Suprapubic skin (tissue), 4 donors: ENCODE results near the gene SYNE1. TPM values are rescaled to one million over a fixed set of nuclear protein-coding genes. Genes with fewer than 3 reads are reported as not detected.

ENCODE experiments used
- DNase-seq, 2 donors: peaks; one replicate each; pipeline ENCODE4 v3.0.0-alpha.2; 2019; ENCODE audit warnings: low spot score in 2 of 2
- H3K27ac ChIP-seq: fragments of 200-600 bp; sonication (generic); one replicate; pipeline ENCODE4 v1.5.1; 2019
- H3K27me3 ChIP-seq: fragments of 200-600 bp; sonication (generic); one replicate; pipeline ENCODE4 v1.5.1; 2019
- H3K36me3 ChIP-seq: fragments of 200-600 bp; sonication (generic); one replicate; pipeline ENCODE4 v1.5.1; 2019
- H3K4me1 ChIP-seq: fragments of 200-600 bp; sonication (generic); one replicate; pipeline ENCODE4 v1.5.1; 2019
- H3K4me3 ChIP-seq: fragments of 200-600 bp; sonication (generic); one replicate; pipeline ENCODE4 v1.5.1; 2019; ENCODE audit warnings: mild to moderate bottlenecking
- H3K9me3 ChIP-seq: fragments of 200-600 bp; sonication (generic); one replicate; pipeline ENCODE4 v1.5.1; 2019
- EP300 ChIP-seq: sonication (generic); formaldehyde crosslinking; IDR thresholded peaks from one replicate; pipeline ENCODE4 v1.6.1; 2017; ENCODE audit warnings: antibody characterized with exemption
- POLR2A ChIP-seq, 2 donors: fragments of 450-650 bp; IDR thresholded peaks; one replicate each; pipeline ENCODE4 v1.6.1; 2017; ENCODE audit warnings: antibody characterized with exemption in 2 of 2, mild to moderate bottlenecking in 2 of 2, moderate library complexity in 2 of 2
- POLR2AphosphoS5 ChIP-seq, 3 donors: sonication (generic); formaldehyde crosslinking; IDR thresholded peaks; one replicate each; pipeline ENCODE4 v1.6.1; 2017; ENCODE audit warnings: antibody characterized with exemption in 3 of 3
- WGBS: methylation state at CpG from one replicate; pipeline ENCODE4 v1.1.5; 2018; 5-methylcytosine and 5-hydroxymethylcytosine counted together
- total RNA-seq, 4 donors: library from RNA; depleted of rRNA; stranded (reverse); fragments of >200 nt; gene quantifications; one replicate each; pipeline ENCODE4 v1.1.0, GENCODE V29; 2016
- TF ChIP-seq, protein P1 (sequence below), 2 donors: fragments of 200-600 bp in 1 of 2; fragments of 450-650 bp in 1 of 2; sonication (generic) in 1 of 2; IDR thresholded peaks; one replicate each; pipeline ENCODE4 v1.5.1; 2016 to 2019; ENCODE audit warnings: antibody characterized with exemption in 2 of 2, mild to moderate bottlenecking in 1 of 2, moderate library complexity in 1 of 2

The SYNE1 gene
- total RNA-seq, 4 donors from 2014 or later = 105 to 184 (median 132) TPM

DNA sequence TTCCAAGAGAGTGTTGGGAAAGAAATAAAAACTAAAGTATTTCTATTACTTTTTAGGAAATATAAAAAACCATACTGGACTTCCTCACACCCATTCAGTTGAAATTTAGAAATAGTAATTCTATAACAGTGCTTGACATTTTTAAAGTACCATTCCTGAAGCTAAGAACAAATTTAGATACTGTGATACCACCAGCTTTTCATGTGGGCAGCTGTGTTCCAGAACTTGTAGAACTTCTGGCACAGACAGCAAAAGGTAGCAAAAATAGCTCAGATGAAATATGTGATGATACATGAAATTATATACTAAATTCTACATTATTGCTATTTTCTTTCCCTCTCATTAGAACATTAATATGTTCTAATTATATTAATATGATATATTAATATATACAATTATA is 346.5 kb downstream of the SYNE1 start:
- no peak overlapping the region for H3K27ac ChIP-seq
- TF ChIP-seq EP300 = no peak
- TF ChIP-seq POLR2AphosphoS5 (IDR thresholded peaks at IDR 0.05) = no peak
- TF ChIP-seq POLR2A (IDR thresholded peaks at IDR 0.05) = no peak
- TF ChIP-seq, protein P1, sequence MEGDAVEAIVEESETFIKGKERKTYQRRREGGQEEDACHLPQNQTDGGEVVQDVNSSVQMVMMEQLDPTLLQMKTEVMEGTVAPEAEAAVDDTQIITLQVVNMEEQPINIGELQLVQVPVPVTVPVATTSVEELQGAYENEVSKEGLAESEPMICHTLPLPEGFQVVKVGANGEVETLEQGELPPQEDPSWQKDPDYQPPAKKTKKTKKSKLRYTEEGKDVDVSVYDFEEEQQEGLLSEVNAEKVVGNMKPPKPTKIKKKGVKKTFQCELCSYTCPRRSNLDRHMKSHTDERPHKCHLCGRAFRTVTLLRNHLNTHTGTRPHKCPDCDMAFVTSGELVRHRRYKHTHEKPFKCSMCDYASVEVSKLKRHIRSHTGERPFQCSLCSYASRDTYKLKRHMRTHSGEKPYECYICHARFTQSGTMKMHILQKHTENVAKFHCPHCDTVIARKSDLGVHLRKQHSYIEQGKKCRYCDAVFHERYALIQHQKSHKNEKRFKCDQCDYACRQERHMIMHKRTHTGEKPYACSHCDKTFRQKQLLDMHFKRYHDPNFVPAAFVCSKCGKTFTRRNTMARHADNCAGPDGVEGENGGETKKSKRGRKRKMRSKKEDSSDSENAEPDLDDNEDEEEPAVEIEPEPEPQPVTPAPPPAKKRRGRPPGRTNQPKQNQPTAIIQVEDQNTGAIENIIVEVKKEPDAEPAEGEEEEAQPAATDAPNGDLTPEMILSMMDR (IDR thresholded peaks at IDR 0.05) = no peak
- H3K4me1 ChIP-seq = no peaks in the 10 kb centered on the region
- H3K4me3 ChIP-seq = no peak overlapping the region
- no peaks in the 10 kb centered on the region for H3K9me3 ChIP-seq
- H3K27me3 ChIP-seq = no peaks in the 10 kb centered on the region
- no peak for DNase-seq
- peaks cover 53% of the 10 kb centered on the region for H3K36me3 ChIP-seq

DNA sequence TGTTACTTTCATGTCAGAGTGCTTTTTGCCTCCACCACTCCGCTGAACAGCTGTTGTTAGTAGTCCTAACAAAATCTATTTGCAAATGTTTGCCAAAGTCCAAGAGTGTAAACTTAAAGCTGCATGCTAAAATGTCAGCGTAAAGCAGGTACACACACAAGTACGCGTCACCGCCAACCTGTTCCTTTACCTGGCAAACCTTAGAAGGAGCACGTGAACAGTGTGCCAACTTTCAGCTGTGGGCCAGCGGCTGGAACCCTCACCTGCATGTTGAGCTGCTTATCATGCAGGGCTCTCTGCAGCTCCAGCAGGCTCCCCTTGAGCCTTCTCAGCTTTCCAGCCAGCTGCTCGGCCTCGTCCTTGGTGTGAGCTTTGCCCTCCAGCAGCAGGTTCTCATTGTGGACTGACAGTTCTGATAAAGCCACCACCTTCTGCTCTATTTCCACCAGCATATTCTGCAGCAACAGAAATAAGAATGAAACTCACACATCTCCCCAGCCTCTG is 359.3 kb downstream of the SYNE1 start:
- peaks cover 14% of the 10 kb centered on the region for H3K4me1 ChIP-seq
- H3K36me3 ChIP-seq = peaks cover 38% of the 10 kb centered on the region
- no peaks in the 10 kb centered on the region for H3K9me3 ChIP-seq
- H3K27ac ChIP-seq = no peak overlapping the region
- DNase-seq = no peak
- no peak overlapping the region for H3K4me3 ChIP-seq
- TF ChIP-seq POLR2A (IDR thresholded peaks at IDR 0.05) (no peak), POLR2AphosphoS5 (IDR thresholded peaks at IDR 0.05) (no peak), EP300 (no peak)
- TF ChIP-seq, protein P1 (IDR thresholded peaks at IDR 0.05) = no peak
- H3K27me3 ChIP-seq = no peaks in the 10 kb centered on the region
- 97% methylated on average over 9 of the region's 9 CpGs for WGBS

DNA sequence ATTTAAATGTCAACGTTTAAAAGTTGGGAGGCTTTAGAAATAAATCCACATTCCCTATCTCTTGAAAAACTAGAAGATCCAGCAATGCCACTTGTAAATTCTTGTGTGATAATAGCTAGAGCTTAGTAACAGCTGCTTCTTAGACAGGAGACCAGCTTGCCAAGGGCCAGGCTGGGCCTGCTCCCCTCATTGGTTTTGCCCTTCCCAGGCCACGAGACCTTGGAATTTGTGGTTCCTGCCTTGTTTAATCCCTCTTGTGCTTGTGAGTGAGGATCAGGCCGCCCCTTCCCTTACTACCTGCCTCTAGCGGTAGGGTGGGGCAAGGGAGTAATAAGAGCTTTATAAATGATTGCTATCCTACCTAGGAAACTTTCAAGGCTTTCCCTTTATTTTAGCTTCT is 363.5 kb downstream of the SYNE1 start:
- Histone ChIP-seq H3K27me3 (no peaks in the 10 kb centered on the region), H3K9me3 (no peaks in the 10 kb centered on the region), H3K4me1 (peaks cover 35% of the 10 kb centered on the region), H3K4me3 (no peak overlapping the region), H3K27ac (peak overlapping the region; percentile 34), H3K36me3 (peaks cover 14% of the 10 kb centered on the region)
- no peak for TF ChIP-seq POLR2A (IDR thresholded peaks at IDR 0.05)
- TF ChIP-seq, protein P1 (IDR thresholded peaks at IDR 0.05) = no peak
- TF ChIP-seq POLR2AphosphoS5 (IDR thresholded peaks at IDR 0.05) = no peak
- no peak for TF ChIP-seq EP300
- 37% methylated on average over 4 of the region's 4 CpGs for WGBS
- DNase-seq = no peak

DNA sequence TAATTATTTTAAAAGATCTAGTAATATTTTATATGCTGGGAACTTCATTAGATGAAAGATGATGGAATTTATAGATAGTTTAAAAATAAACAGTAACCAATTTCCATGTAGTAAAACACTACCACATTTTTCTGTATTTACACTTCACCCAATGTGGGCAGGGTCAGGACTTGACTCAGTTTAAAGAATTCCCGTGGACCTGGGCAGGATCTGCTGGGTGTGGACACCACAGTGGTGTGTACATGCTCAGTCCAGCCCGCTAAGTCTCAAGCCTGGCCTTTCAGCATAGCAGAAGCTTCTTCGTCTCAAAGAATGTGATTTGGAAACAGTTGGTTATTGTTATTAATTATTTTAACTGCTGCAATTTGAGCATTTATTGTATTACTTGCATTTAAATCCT is 364.2 kb downstream of the SYNE1 start:
- H3K27ac ChIP-seq = peak overlapping the region; percentile 73
- H3K4me3 ChIP-seq = no peak overlapping the region
- peak in 1 of 2 donors; percentile 68 for DNase-seq
- peaks cover 9% of the 10 kb centered on the region for H3K36me3 ChIP-seq
- TF ChIP-seq POLR2A (IDR thresholded peaks at IDR 0.05) = no peak
- TF ChIP-seq, protein P1 (IDR thresholded peaks at IDR 0.05) = no peak
- no peak for TF ChIP-seq EP300
- TF ChIP-seq POLR2AphosphoS5 (IDR thresholded peaks at IDR 0.05) = no peak
- H3K9me3 ChIP-seq = no peaks in the 10 kb centered on the region
- no peaks in the 10 kb centered on the region for H3K27me3 ChIP-seq
- H3K4me1 ChIP-seq = peaks cover 35% of the 10 kb centered on the region
- WGBS = 33% methylated on average over 3 of the region's 3 CpGs

DNA sequence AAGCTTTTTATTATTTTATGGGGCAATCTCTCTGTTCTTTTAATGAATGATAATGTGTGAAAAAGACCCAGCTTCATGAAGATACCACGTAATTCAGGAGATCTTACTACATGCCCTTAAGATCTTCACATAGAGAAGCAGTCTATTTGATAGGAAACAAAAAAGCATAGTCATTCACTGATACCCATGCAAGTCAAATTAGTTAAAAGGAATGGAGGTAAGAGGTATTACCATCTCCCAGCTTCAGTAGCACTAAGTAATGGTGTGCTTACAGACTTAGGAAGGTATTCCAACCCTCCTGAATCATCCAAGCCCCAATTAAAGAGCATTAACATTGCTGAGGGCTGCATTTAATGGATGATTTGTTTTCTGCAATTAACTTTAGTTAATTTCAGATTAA is 364.7 kb downstream of the SYNE1 start:
- peaks cover 4% of the 10 kb centered on the region for H3K36me3 ChIP-seq
- no peaks in the 10 kb centered on the region for H3K9me3 ChIP-seq
- peak overlapping the region; percentile 73 for H3K27ac ChIP-seq
- H3K4me1 ChIP-seq = peaks cover 35% of the 10 kb centered on the region
- no peak overlapping the region for H3K4me3 ChIP-seq
- no peak for DNase-seq
- H3K27me3 ChIP-seq = no peaks in the 10 kb centered on the region
- WGBS = 28% methylated on average over 1 of the region's 1 CpG
- TF ChIP-seq EP300 (no peak), POLR2A (IDR thresholded peaks at IDR 0.05) (no peak), POLR2AphosphoS5 (IDR thresholded peaks at IDR 0.05) (no peak)
- TF ChIP-seq, protein P1 (IDR thresholded peaks at IDR 0.05) = no peak
